Activated T-cell treated with anti-CD3 and anti-CD28 coated beads, Interleukin-2, amount 50 U/mL, for 24 hours (primary cell): ENCODE data around the gene RPS24.

Experiments
- DNase-seq: peaks from one replicate; pipeline ENCODE4 v3.0.0-alpha.2; 2020
- H3K27ac Mint-ChIP-seq: 2 replicates; pipeline ENCODE4 v1.8.0; 2020; ENCODE audit warnings: mild to moderate bottlenecking, mixed read lengths
- H3K27me3 Mint-ChIP-seq: 2 replicates; pipeline ENCODE4 v1.8.0; 2020; ENCODE audit warnings: mixed read lengths
- H3K36me3 Mint-ChIP-seq: 2 replicates; pipeline ENCODE4 v1.8.0; 2020; ENCODE audit warnings: low read depth, mixed read lengths
- H3K4me1 Mint-ChIP-seq: 2 replicates; pipeline ENCODE4 v1.8.0; 2020; ENCODE audit warnings: low read depth, mixed read lengths
- H3K4me3 Mint-ChIP-seq: 2 replicates; pipeline ENCODE4 v1.8.0; 2020; ENCODE audit warnings: mild to moderate bottlenecking, moderate library complexity, mixed read lengths
- H3K9me3 Mint-ChIP-seq: 2 replicates; pipeline ENCODE4 v1.8.0; 2020; ENCODE audit warnings: mixed read lengths

The RPS24 gene

GRCh38 chr10:78078539-78079330, 45.1 kb downstream of the RPS24 start:
- no peak overlapping the region for H3K4me3 Mint-ChIP-seq
- no peaks in the 10 kb centered on the region for H3K4me1 Mint-ChIP-seq
- no peak for DNase-seq
- no peaks in the 10 kb centered on the region for H3K27me3 Mint-ChIP-seq
- peaks cover 3% of the 10 kb centered on the region for H3K9me3 Mint-ChIP-seq
- no peak overlapping the region for H3K27ac Mint-ChIP-seq
- no peaks in the 10 kb centered on the region for H3K36me3 Mint-ChIP-seq

GRCh38 chr10:78079411-78079810, 45.7 kb downstream of the RPS24 start:
- Mint-ChIP-seq H3K4me1 (no peaks in the 10 kb centered on the region), H3K4me3 (no peak overlapping the region), H3K27me3 (no peaks in the 10 kb centered on the region), H3K36me3 (no peaks in the 10 kb centered on the region), H3K27ac (no peak overlapping the region), H3K9me3 (peaks cover under 1% of the 10 kb centered on the region)
- DNase-seq, result no peak

- DNase-seq, result no peak
- Mint-ChIP-seq H3K4me1 (no peaks in the 10 kb centered on the region), H3K4me3 (no peak overlapping the region), H3K27me3 (peaks cover 3% of the 10 kb centered on the region), H3K27ac (no peak overlapping the region), H3K9me3 (no peaks in the 10 kb centered on the region), H3K36me3 (no peaks in the 10 kb centered on the region)
These were observed 47.6 kb downstream of the RPS24 start for GRCh38 chr10:78081292-78081691.

GRCh38 chr10:78082636-78083035, 49.0 kb downstream of the RPS24 start:
- H3K9me3 Mint-ChIP-seq, result no peaks in the 10 kb centered on the region
- H3K27ac Mint-ChIP-seq, result no peak overlapping the region
- no peaks in the 10 kb centered on the region for H3K4me1 Mint-ChIP-seq
- no peak overlapping the region for H3K4me3 Mint-ChIP-seq
- DNase-seq, result no peak
- peaks cover 3% of the 10 kb centered on the region for H3K27me3 Mint-ChIP-seq
- H3K36me3 Mint-ChIP-seq, result no peaks in the 10 kb centered on the region
